ENCODE measurements around the gene OR52E8. TPM values are rescaled to one million over a fixed set of nuclear protein-coding genes. Genes with fewer than 3 reads are reported as not detected.

OR52E8 gene
- total and polyA plus RNA-seq, 9 of the 15 experiments (the other 6 are each of a cell fraction or from before 2014, with no cell fraction given) = not detected

DNA sequence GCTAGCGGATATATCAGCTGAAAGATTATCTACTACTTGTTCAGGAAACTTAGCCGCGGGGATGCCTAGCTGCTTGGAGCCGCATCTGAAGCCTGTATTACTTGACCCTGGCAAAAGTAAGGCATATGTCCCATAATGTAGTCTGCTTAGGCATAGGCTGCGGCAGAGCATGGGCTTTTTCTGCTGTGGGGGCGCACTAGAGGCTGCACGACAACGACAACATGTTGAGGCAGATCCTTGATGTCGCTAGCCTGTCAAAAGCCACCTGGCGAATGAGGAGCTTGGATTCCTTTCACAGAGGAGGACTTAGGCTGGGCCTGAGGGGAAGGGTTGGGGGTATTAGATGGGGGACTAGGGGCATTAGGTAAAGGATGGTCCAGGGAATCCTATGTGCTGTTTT is 49.9 kb downstream of the OR52E8 start (continued):
- TF ChIP-seq, protein P1, sequence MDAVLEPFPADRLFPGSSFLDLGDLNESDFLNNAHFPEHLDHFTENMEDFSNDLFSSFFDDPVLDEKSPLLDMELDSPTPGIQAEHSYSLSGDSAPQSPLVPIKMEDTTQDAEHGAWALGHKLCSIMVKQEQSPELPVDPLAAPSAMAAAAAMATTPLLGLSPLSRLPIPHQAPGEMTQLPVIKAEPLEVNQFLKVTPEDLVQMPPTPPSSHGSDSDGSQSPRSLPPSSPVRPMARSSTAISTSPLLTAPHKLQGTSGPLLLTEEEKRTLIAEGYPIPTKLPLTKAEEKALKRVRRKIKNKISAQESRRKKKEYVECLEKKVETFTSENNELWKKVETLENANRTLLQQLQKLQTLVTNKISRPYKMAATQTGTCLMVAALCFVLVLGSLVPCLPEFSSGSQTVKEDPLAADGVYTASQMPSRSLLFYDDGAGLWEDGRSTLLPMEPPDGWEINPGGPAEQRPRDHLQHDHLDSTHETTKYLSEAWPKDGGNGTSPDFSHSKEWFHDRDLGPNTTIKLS (IDR thresholded peaks at IDR 0.05; ENCODE audit: borderline replicate concordance, low read depth) = no peak
- TF ChIP-seq, protein P2, sequence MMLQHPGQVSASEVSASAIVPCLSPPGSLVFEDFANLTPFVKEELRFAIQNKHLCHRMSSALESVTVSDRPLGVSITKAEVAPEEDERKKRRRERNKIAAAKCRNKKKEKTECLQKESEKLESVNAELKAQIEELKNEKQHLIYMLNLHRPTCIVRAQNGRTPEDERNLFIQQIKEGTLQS (IDR thresholded peaks at IDR 0.05) = no peak
- TF ChIP-seq, protein P2 (CRISPR knock-in tag; conservative IDR thresholded peaks at IDR 0.05) = no peak
- TF ChIP-seq ZNF785 (CRISPR knock-in tag; IDR thresholded peaks at IDR 0.05) (no peak), ZNF696 (CRISPR knock-in tag; conservative IDR thresholded peaks at IDR 0.05) (no peak), ZNF146 (CRISPR knock-in tag; IDR thresholded peaks at IDR 0.05; ENCODE audit: unreplicated experiment) (no peak), MTA3 (IDR thresholded peaks at IDR 0.05; ENCODE audit: borderline replicate concordance) (no peak), ZNF24 (IDR thresholded peaks at IDR 0.05) (no peak)
- TF ChIP-seq, protein P3, sequence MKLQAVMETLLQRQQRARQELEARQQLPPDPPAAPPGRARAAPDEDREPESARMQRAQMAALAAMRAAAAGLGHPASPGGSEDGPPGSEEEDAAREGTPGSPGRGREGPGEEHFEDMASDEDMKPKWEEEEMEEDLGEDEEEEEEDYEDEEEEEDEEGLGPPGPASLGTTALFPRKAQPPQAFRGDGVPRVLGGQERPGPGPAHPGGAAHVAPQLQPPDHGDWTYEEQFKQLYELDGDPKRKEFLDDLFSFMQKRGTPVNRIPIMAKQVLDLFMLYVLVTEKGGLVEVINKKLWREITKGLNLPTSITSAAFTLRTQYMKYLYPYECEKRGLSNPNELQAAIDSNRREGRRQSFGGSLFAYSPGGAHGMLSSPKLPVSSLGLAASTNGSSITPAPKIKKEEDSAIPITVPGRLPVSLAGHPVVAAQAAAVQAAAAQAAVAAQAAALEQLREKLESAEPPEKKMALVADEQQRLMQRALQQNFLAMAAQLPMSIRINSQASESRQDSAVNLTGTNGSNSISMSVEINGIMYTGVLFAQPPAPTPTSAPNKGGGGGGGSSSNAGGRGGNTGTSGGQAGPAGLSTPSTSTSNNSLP (IDR thresholded peaks at IDR 0.05; ENCODE audit: borderline replicate concordance, low read depth, low read length) = no peak

Other genes starting within 250 kb of the OR52E8 start
Only the 7 nearest of the 17 such genes appear.
- 0.04 TPM in 1 of 2 replicates, not detected in the other for gene OR52N5, start 74.3 kb downstream of the OR52E8 start, total RNA-seq (2014; rRNA removed)
- not detected in 2 replicates for gene OR52N5, start 74.3 kb downstream of the OR52E8 start, total RNA-seq (2014; rRNA removed; fragmentation: Illumina TruSeq; extraction: Trizol)
- gene OR52N5, start 74.3 kb downstream of the OR52E8 start, total RNA-seq (2015; rRNA removed; fragmentation: Illumina TruSeq; extraction: Trizol) = not detected in 2 replicates
- gene OR52N5, start 74.3 kb downstream of the OR52E8 start, total RNA-seq (2021) = not detected in 2 replicates
- not detected in 2 replicates for gene OR52N5, start 74.3 kb downstream of the OR52E8 start, polyA plus RNA-seq (2011; rRNA removed)
- gene OR52N5, start 74.3 kb downstream of the OR52E8 start, polyA plus RNA-seq (2014; fragmentation: Illumina TruSeq; extraction: Trizol) = not detected in 2 replicates
- gene OR52N5, start 74.3 kb downstream of the OR52E8 start, polyA plus RNA-seq (2014; fragmentation: Nextera tagmentation; extraction: Ambion mirVana) = not detected
- gene OR52N5, start 74.3 kb downstream of the OR52E8 start, polyA plus RNA-seq (2014; rRNA removed) = not detected in 2 replicates
- gene OR52N1, start 66.4 kb downstream of the OR52E8 start, total RNA-seq (2014; rRNA removed) = not detected in 2 replicates
- gene OR52N1, start 66.4 kb downstream of the OR52E8 start, total RNA-seq (2014; rRNA removed; fragmentation: Illumina TruSeq; extraction: Trizol) = not detected in 2 replicates
- gene OR52N1, start 66.4 kb downstream of the OR52E8 start, total RNA-seq (2015; rRNA removed; fragmentation: Illumina TruSeq; extraction: Trizol) = not detected in 2 replicates
- gene OR52N1, start 66.4 kb downstream of the OR52E8 start, total RNA-seq (2021) = not detected in 2 replicates
- not detected in 2 replicates for gene OR52N1, start 66.4 kb downstream of the OR52E8 start, polyA plus RNA-seq (2011; rRNA removed)
- gene OR52N1, start 66.4 kb downstream of the OR52E8 start, polyA plus RNA-seq (2014; fragmentation: Illumina TruSeq; extraction: Trizol) = not detected in 2 replicates
- not detected for gene OR52N1, start 66.4 kb downstream of the OR52E8 start, polyA plus RNA-seq (2014; fragmentation: Nextera tagmentation; extraction: Ambion mirVana)
- not detected in 2 replicates for gene OR52N1, start 66.4 kb downstream of the OR52E8 start, polyA plus RNA-seq (2014; rRNA removed)
- gene OR52N2, start 48.8 kb downstream of the OR52E8 start, total RNA-seq (2014; rRNA removed) = not detected in 2 replicates
- not detected in 2 replicates for gene OR52N2, start 48.8 kb downstream of the OR52E8 start, total RNA-seq (2014; rRNA removed; fragmentation: Illumina TruSeq; extraction: Trizol)
- gene OR52N2, start 48.8 kb downstream of the OR52E8 start, total RNA-seq (2015; rRNA removed; fragmentation: Illumina TruSeq; extraction: Trizol) = not detected in 2 replicates
- gene OR52N2, start 48.8 kb downstream of the OR52E8 start, total RNA-seq (2021) = not detected in 2 replicates
- gene OR52N2, start 48.8 kb downstream of the OR52E8 start, polyA plus RNA-seq (2011; rRNA removed) = not detected in 2 replicates
- gene OR52N2, start 48.8 kb downstream of the OR52E8 start, polyA plus RNA-seq (2014; fragmentation: Illumina TruSeq; extraction: Trizol) = not detected in 2 replicates
- not detected for gene OR52N2, start 48.8 kb downstream of the OR52E8 start, polyA plus RNA-seq (2014; fragmentation: Nextera tagmentation; extraction: Ambion mirVana)
- gene OR52N2, start 48.8 kb downstream of the OR52E8 start, polyA plus RNA-seq (2014; rRNA removed) = not detected in 2 replicates
- gene OR52E6, start 15.8 kb downstream of the OR52E8 start, total RNA-seq (2014; rRNA removed) = not detected in 2 replicates
- gene OR52E6, start 15.8 kb downstream of the OR52E8 start, total RNA-seq (2014; rRNA removed; fragmentation: Illumina TruSeq; extraction: Trizol) = not detected in 2 replicates
- not detected in 2 replicates for gene OR52E6, start 15.8 kb downstream of the OR52E8 start, total RNA-seq (2015; rRNA removed; fragmentation: Illumina TruSeq; extraction: Trizol)
- gene OR52E6, start 15.8 kb downstream of the OR52E8 start, total RNA-seq (2021) = not detected in 2 replicates
- not detected in 2 replicates for gene OR52E6, start 15.8 kb downstream of the OR52E8 start, polyA plus RNA-seq (2011; rRNA removed)
- not detected in 2 replicates for gene OR52E6, start 15.8 kb downstream of the OR52E8 start, polyA plus RNA-seq (2014; fragmentation: Illumina TruSeq; extraction: Trizol)
- not detected for gene OR52E6, start 15.8 kb downstream of the OR52E8 start, polyA plus RNA-seq (2014; fragmentation: Nextera tagmentation; extraction: Ambion mirVana)
- not detected in 2 replicates for gene OR52E6, start 15.8 kb downstream of the OR52E8 start, polyA plus RNA-seq (2014; rRNA removed)
- gene OR52E4, start 22.9 kb upstream of the OR52E8 start, total RNA-seq (2014; rRNA removed) = not detected in 2 replicates
- not detected in 2 replicates for gene OR52E4, start 22.9 kb upstream of the OR52E8 start, total RNA-seq (2014; rRNA removed; fragmentation: Illumina TruSeq; extraction: Trizol)
- not detected in 2 replicates for gene OR52E4, start 22.9 kb upstream of the OR52E8 start, total RNA-seq (2015; rRNA removed; fragmentation: Illumina TruSeq; extraction: Trizol)
- gene OR52E4, start 22.9 kb upstream of the OR52E8 start, total RNA-seq (2021) = not detected in 2 replicates
- not detected in 2 replicates for gene OR52E4, start 22.9 kb upstream of the OR52E8 start, polyA plus RNA-seq (2011; rRNA removed)
- gene OR52E4, start 22.9 kb upstream of the OR52E8 start, polyA plus RNA-seq (2014; fragmentation: Illumina TruSeq; extraction: Trizol) = not detected in 2 replicates
- gene OR52E4, start 22.9 kb upstream of the OR52E8 start, polyA plus RNA-seq (2014; fragmentation: Nextera tagmentation; extraction: Ambion mirVana) = not detected
- gene OR52E4, start 22.9 kb upstream of the OR52E8 start, polyA plus RNA-seq (2014; rRNA removed) = not detected in 2 replicates
- gene OR52E5, start 35.5 kb upstream of the OR52E8 start, total RNA-seq (2014; rRNA removed) = not detected in 2 replicates
- gene OR52E5, start 35.5 kb upstream of the OR52E8 start, total RNA-seq (2014; rRNA removed; fragmentation: Illumina TruSeq; extraction: Trizol) = not detected in 2 replicates
- not detected in 2 replicates for gene OR52E5, start 35.5 kb upstream of the OR52E8 start, total RNA-seq (2015; rRNA removed; fragmentation: Illumina TruSeq; extraction: Trizol)
- gene OR52E5, start 35.5 kb upstream of the OR52E8 start, total RNA-seq (2021) = not detected in 2 replicates
- gene OR52E5, start 35.5 kb upstream of the OR52E8 start, polyA plus RNA-seq (2011; rRNA removed) = not detected in 2 replicates
- gene OR52E5, start 35.5 kb upstream of the OR52E8 start, polyA plus RNA-seq (2014; fragmentation: Illumina TruSeq; extraction: Trizol) = not detected in 2 replicates
- not detected for gene OR52E5, start 35.5 kb upstream of the OR52E8 start, polyA plus RNA-seq (2014; fragmentation: Nextera tagmentation; extraction: Ambion mirVana)
- gene OR52E5, start 35.5 kb upstream of the OR52E8 start, polyA plus RNA-seq (2014; rRNA removed) = not detected in 2 replicates
- not detected in 2 replicates for gene OR56A3, start 84.6 kb upstream of the OR52E8 start, total RNA-seq (2014; rRNA removed)
- not detected in 2 replicates for gene OR56A3, start 84.6 kb upstream of the OR52E8 start, total RNA-seq (2014; rRNA removed; fragmentation: Illumina TruSeq; extraction: Trizol)
- not detected in 2 replicates for gene OR56A3, start 84.6 kb upstream of the OR52E8 start, total RNA-seq (2015; rRNA removed; fragmentation: Illumina TruSeq; extraction: Trizol)
- gene OR56A3, start 84.6 kb upstream of the OR52E8 start, total RNA-seq (2021) = not detected in 2 replicates
- gene OR56A3, start 84.6 kb upstream of the OR52E8 start, polyA plus RNA-seq (2011; rRNA removed) = not detected in 2 replicates
- gene OR56A3, start 84.6 kb upstream of the OR52E8 start, polyA plus RNA-seq (2014; fragmentation: Illumina TruSeq; extraction: Trizol) = not detected in 2 replicates
- gene OR56A3, start 84.6 kb upstream of the OR52E8 start, polyA plus RNA-seq (2014; fragmentation: Nextera tagmentation; extraction: Ambion mirVana) = not detected
- not detected in 2 replicates for gene OR56A3, start 84.6 kb upstream of the OR52E8 start, polyA plus RNA-seq (2014; rRNA removed)